ENCODE measurements around the gene RNU1-2.
"Not testable (repeated sequence)": the region's sequence is repeated elsewhere in the genome, so short reads cannot be mapped to it uniquely, and the experiment has no call there.

Gene RNU1-2

GRCh38 chr1:16925635-16926490, 30.1 kb downstream of the RNU1-2 start:
- no peak for DNase-seq (ENCODE audit: low read depth in 2 of 2)

DNA sequence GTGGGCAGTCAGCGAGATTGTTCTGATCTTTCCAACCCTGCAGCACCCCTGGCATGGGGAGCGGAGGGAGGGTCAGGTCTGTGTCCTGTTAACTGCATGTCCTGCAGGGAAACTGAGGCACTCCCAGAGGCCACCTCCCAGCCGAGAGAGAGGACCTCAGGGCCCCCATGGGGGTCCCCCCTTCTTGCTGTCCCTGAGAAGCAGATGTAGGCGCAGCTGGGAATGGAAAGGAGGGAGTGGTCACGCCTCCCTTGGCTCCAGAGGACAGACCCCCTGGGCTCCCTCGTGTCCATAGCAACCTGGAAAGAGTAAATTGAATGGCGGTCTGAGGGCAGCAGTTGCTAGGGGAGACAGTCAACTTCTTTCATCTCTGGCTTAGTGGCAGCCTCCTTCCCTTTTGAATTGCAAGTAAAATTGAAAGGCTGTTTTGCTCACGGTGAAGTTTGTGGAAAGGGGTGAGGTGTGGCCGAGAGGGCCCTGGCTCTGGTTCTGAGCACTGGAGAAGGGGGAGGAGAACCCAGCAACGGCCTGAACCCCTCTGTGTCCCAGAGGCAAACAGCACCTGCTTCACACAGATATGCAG, 30.8 kb downstream of the RNU1-2 start:
- no peak for DNase-seq (ENCODE audit: low read depth in 2 of 2)

DNA sequence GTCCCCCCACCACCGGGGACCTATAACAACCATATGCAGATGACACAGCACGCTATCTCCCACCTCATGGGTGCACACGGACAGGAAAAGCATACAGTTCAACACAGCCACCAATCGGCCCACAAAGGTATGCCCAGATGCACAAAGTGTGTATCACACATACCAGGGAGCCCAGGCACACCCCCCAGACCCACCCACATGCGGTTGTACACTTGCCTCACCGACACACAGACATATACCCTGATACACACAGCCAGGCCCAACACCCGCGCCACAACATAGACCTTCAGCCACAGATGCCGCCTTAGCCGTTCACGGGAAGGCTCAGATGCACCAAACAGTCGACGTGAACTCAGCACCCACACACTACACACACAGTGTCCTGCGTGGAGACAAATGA, 31.5 kb downstream of the RNU1-2 start:
- no peak for DNase-seq (ENCODE audit: low read depth in 2 of 2)

DNA sequence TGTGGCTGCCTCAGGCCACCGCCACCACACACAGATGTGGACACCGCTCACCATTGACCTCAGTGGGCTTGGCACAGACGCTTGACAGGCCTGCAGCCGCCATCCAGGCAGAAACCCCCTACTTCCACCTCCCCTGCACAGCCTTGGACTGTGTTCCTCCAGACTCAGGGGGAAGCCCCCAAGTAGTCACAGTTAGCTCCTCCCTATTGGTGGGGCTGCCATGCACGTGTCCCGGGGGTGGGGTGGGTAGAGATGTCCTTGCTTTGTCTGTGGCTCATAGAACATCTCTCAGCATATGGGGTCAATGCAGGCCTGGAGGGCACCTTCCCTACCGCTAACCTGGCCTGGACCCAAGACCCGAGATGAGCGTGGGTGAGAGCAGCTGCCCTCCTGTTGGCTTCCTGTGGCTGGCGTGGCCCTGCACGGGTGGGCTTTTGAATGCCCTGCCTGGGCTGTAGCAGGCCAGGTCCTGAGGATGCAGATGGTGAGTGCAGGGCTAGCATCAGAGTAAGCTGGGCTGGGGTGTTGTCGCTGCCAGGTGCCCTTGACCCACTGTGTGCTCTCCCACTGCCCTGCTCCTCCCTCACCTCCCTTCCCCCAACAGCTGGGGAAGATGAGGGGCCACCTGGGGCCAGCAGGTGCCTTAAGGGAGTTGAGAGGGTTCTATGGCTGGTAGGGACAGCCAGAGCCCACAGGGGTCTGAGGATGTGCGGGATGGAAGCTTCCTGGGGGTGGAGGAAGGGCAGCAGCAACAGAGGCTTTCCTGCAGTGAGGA, 32.1 kb downstream of the RNU1-2 start:
- DNase-seq (ENCODE audit: low read depth in 2 of 2), result no peak

DNA sequence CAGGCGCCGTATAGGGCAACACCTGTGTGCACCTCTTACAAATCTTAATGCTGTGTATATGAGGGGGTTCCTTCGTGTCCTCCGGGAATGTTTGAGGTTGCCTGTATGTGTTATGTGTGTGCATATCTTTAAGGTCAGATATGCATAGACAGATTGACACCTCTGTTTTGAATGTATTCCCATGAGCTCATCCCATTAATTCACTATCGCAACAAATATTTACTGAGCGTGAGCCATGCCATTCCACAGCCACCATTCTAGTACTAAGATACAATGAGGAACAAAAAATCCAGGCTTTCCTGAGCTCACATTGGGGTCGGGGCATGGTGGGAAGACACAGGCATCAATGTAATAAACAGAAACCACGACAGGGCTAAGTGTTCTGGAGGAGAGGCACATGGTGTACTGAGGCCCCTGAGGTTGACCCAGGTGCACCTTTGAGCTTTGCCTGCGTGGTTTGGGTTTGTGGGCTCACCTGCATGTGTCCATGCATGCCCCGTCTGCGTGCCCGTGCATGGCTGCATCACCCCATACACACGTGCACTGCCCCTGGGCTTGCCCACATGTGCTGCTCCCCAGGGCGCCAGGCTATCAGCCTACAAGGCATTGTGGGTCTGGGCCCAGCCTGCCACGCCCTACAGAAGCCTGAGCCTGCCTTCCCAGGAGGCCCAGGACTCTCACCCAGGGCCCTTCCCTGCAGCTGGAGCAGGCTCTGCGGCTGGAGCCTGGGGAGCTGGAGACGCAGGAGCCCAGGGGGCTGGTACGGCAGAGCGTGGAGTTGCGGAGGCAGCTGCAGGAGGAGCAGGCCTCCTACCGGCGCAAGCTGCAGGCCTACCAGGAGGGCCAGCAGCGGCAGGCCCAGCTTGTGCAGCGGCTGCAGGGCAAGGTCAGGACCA, 33.6 kb downstream of the RNU1-2 start:
- DNase-seq (ENCODE audit: low read depth in 2 of 2), result not testable (repeated sequence)

DNA sequence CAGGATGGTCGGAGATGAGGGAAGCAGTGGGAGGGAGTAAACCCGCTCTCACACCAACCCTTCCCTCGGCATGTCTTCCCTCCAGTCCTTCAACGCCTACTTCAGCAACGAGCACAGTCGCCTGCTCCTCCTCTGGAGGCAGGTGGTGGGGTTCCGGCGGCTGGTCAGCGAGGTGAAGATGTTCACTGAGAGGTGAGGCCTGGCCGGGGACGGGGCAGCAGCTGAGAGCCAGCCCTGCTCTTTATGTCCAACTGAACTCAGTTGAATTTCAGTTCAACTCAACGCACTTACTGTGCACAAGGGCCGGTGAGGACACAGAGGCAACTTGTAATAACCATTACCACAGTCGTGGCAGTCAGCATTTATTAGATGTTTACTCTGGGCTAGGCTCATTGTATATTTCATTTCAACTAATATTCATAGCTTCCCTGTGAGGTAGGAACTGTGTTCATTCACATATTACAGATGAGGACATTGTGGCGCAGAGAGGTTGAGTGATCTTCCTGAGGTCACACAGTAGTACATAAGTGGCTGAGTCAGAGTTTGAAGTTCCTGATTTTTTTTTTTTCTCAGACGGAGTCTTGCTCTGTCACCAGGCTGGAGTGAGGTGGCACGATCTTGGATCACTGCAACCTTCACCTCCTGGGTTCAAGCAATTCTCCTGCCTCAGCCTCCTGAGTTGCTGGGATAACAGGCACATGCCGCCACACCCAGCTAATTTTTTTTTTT, 35.6 kb downstream of the RNU1-2 start:
- not testable (repeated sequence) for DNase-seq (ENCODE audit: low read depth in 2 of 2)

DNA sequence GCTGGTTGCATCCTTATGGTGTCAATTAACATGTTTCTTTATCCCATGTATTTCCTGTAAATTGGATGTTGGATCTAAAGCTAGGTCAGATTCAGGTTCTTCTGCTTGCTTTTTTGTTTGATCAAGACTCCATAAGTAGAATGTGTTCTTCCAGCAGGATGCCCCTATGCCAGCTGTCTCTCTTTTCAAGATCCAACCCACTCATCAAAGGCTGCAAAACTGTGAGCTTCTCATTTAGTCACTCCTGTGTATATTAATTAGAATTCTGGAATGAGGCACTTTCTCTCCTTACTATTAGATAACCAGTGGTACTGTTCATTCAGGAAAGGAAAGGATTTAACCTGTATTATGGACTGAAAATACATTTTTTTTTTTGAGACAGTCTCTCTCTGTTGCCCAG, 38.2 kb downstream of the RNU1-2 start:
- DNase-seq (ENCODE audit: low read depth in 2 of 2), result not testable (repeated sequence)

DNA sequence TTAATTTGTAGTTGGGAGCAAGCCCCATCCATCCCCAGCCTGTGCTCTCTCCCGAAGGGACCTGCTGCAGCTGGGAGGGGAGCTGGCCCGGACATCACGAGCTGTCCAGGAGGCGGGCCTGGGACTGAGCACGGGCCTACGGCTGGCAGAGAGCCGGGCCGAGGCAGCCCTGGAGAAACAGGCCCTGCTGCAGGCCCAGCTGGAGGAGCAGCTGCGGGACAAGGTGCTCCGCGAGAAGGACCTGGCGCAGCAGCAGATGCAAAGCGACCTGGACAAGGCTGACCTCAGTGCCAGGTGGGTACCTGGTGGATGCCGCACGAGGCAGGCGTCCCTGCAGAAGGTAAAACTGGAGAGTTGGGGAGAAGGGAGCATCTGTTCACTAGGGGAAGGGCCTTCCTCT, 40.8 kb downstream of the RNU1-2 start:
- DNase-seq (ENCODE audit: low read depth in 2 of 2), result not testable (repeated sequence)

DNA sequence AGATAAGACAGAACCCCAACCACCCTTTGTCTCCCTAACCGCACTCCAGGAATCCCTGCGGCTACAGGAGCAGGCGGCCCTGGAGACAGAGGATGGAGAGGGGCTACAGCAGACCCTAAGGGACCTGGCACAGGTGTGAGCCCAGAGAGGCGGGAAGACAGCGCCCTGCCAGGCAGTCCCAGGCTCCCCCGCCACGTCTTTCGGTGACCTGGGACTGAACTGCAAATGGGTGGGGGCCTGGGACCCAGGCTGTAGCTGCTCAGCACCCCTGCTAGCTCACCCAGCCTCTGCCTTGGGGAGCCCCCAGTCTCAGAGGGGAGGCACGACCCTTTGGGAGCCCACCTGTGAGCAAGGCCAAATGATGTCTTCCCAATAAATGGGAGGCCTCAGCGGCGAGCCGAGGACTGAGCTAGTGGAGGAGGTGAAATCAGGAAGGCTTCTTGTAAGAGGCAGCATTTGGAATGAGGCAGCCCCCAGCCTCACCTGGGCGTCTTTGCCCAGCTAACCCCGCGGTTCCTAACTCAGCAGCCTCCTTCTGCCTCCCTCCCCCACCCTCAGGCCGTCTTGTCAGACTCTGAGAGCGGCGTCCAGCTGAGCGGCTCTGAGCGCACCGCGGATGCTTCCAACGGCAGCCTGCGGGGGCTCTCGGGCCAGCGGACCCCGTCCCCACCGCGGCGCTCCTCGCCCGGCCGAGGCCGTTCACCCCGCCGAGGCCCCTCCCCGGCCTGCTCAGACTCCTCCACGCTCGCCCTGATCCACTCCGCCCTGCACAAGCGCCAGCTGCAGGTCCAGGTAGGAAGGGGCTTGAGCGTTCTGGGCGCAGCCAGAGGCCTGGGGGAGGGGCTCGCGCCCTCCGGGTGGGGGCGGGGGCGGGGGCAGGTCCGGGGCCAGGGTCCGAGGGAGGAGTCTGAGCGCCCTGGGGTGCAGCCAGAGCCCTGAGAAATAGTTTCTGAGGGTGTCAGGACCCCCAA, 42.9 kb downstream of the RNU1-2 start:
- DNase-seq (ENCODE audit: low read depth in 2 of 2), result no peak

GRCh38 chr1:16939386-16940180, 43.8 kb downstream of the RNU1-2 start:
- DNase-seq (ENCODE audit: low read depth in 2 of 2), result not testable (repeated sequence)

DNA sequence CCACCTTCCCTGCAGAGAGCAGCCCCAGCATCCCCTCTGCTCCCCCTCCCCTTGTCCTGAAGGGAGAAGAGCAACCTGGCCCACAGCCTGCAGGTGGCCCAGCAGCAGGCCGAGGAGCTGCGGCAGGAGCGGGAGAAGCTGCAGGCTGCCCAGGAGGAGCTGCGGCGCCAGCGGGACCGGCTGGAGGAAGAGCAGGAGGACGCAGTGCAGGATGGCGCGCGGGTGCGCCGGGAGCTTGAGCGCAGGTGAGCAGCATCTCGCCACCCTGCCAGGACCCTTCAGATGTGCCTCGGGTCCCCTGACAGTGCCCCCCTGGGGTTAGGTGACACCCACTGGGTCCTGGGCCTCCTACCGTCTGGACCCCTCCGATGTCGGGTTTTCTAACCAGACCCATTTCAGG, 48.3 kb downstream of the RNU1-2 start:
- DNase-seq (ENCODE audit: low read depth in 2 of 2), result no peak

GRCh38 chr1:16945512-16945911, 49.7 kb downstream of the RNU1-2 start:
- DNase-seq (ENCODE audit: low read depth in 2 of 2), result not testable (repeated sequence)

Measured in stimulated activated CD4-positive, alpha-beta T cell treated with anti-CD3 and anti-CD28 coated beads, Interleukin-1b, Interleukin-23, amount 100 ng/mL, for 1 hour (primary cell).